K562 (cell line): ENCODE data around the gene BCAN. TPM values are rescaled to one million over a fixed set of nuclear protein-coding genes. Genes with fewer than 3 reads are reported as not detected.

Source experiments
- ARID3A ChIP-seq: IDR thresholded peaks from 2 replicates; pipeline ENCODE4 v1.6.1; 2012; ENCODE audit warnings: low read depth, low read length, improper control_type of control experiment, borderline replicate concordance
- C11orf30 ChIP-seq: fragments of 450-650 bp; IDR thresholded peaks from 2 replicates; pipeline ENCODE4 v1.6.1; 2016; ENCODE audit warnings: low read depth, mild to moderate bottlenecking
- CGGBP1 ChIP-seq: fragments of 250-450 bp; sonication (Bioruptor Pico); IDR thresholded peaks from 2 replicates; pipeline ENCODE4 v1.9.0; 2021; ENCODE audit warnings: mild to moderate bottlenecking
- EP400 ChIP-seq: fragments of 450-650 bp; IDR thresholded peaks from 2 replicates; pipeline ENCODE4 v1.6.1; 2017; ENCODE audit warnings: antibody characterized with exemption, mild to moderate bottlenecking, moderate library complexity
- ESRRA ChIP-seq: fragments of 450-650 bp; IDR thresholded peaks from 2 replicates; pipeline ENCODE4 v1.6.1; 2014; ENCODE audit warnings: low read depth, mild to moderate bottlenecking, moderate library complexity, borderline replicate concordance
- FOXJ3 ChIP-seq: sonication (generic); formaldehyde crosslinking; IDR thresholded peaks from 2 replicates; pipeline ENCODE4 v1.4.0; 2020; ENCODE audit warnings: mild to moderate bottlenecking, missing genetic modification reagents
- KAT7 ChIP-seq: sonication (generic); formaldehyde crosslinking; IDR thresholded peaks from 2 replicates; pipeline ENCODE4 v1.8.0; 2022; ENCODE audit warnings: missing genetic modification reagents, mild to moderate bottlenecking, borderline replicate concordance
- MXI1 ChIP-seq: IDR thresholded peaks from 2 replicates; pipeline ENCODE4 v1.6.1; 2011; ENCODE audit warnings: low read depth, mild to moderate bottlenecking, improper control_type of control experiment, low read length
- NR1H2 ChIP-seq: sonication (generic); formaldehyde crosslinking; IDR thresholded peaks from 2 replicates; pipeline ENCODE4 v1.4.0; 2020; ENCODE audit warnings: mild to moderate bottlenecking, missing genetic modification reagents
- PCBP2 ChIP-seq: fragments of 200-400 bp; formaldehyde crosslinking; IDR thresholded peaks from 2 replicates; pipeline ENCODE4 v1.6.1; 2018; ENCODE audit warnings: low read length, low read depth, mild to moderate bottlenecking, moderate library complexity; ENCODE audit not compliant: poor library complexity, severe bottlenecking
- REST ChIP-seq, 2 experiments: fragments of 450-650 bp; formaldehyde crosslinking in 1 of 2; IDR thresholded peaks; 2 replicates each; pipeline versions ENCODE4 v1.4.0 to v1.6.1; 2014 to 2020; ENCODE audit warnings: mild to moderate bottlenecking in 2 of 2, borderline replicate concordance in 1 of 2, low read depth in 1 of 2
- SETDB1 ChIP-seq: IDR thresholded peaks from one replicate; pipeline ENCODE4 v1.6.1; 2012; ENCODE audit warnings: low read length, control low read depth, inconsistent platforms
- SNIP1 ChIP-seq: fragments of 450-650 bp; IDR thresholded peaks from 2 replicates; pipeline ENCODE4 v1.7.1; 2017; ENCODE audit warnings: low read depth, mild to moderate bottlenecking
- TCF7L2 ChIP-seq: fragments of 150-350 bp; IDR thresholded peaks from 2 replicates; pipeline ENCODE4 v1.6.1; 2016; ENCODE audit warnings: low read depth, mild to moderate bottlenecking, low read length, moderate library complexity
- YBX1 ChIP-seq: fragments of 450-650 bp; IDR thresholded peaks from 2 replicates; pipeline ENCODE4 v1.7.1; 2016; ENCODE audit warnings: mild to moderate bottlenecking
- polyA plus RNA-seq, 8 experiments: library from polyadenylated mRNA; depleted of rRNA in 4 of 8; stranded (reverse) in 5 of 8; unstranded in 3 of 8; fragments of >200 nt; fragmentation: Nextera tagmentation in 2 of 8; fragmentation: Illumina TruSeq in 1 of 8; extraction: Ambion mirVana in 2 of 8; extraction: Trizol in 1 of 8; gene quantifications; 2 replicates each; pipeline versions ENCODE4 v1.2.1 to v1.2.3, GENCODE V29; 2011 to 2014; ENCODE audit warnings: inconsistent platforms in 1 of 8, missing spikeins in 1 of 8
- total RNA-seq, 7 experiments: library from RNA; depleted of rRNA in 6 of 7; stranded (reverse); fragments of >200 nt in 6 of 7; fragmentation: Illumina TruSeq in 2 of 7; extraction: Trizol in 2 of 7; gene quantifications; 2 replicates each; pipeline versions ENCODE4 v1.2.1 to v1.2.3, GENCODE V29; 2011 to 2021; ENCODE audit warnings: low replicate concordance in 1 of 7
- TF ChIP-seq, protein P1 (sequence below): fragments of 450-650 bp; conservative IDR thresholded peaks from 2 replicates; pipeline ENCODE4 v1.6.1; 2016; ENCODE audit warnings: missing genetic modification characterization, low read depth, mild to moderate bottlenecking, missing compliant biosample characterization, moderate library complexity

BCAN gene
- total and polyA plus RNA-seq, 9 of the 15 experiments (the other 6 are each of a cell fraction or from before 2014, with no cell fraction given): 0.04 to 0.33 (median 0.14) TPM; not detected in 5

DNA sequence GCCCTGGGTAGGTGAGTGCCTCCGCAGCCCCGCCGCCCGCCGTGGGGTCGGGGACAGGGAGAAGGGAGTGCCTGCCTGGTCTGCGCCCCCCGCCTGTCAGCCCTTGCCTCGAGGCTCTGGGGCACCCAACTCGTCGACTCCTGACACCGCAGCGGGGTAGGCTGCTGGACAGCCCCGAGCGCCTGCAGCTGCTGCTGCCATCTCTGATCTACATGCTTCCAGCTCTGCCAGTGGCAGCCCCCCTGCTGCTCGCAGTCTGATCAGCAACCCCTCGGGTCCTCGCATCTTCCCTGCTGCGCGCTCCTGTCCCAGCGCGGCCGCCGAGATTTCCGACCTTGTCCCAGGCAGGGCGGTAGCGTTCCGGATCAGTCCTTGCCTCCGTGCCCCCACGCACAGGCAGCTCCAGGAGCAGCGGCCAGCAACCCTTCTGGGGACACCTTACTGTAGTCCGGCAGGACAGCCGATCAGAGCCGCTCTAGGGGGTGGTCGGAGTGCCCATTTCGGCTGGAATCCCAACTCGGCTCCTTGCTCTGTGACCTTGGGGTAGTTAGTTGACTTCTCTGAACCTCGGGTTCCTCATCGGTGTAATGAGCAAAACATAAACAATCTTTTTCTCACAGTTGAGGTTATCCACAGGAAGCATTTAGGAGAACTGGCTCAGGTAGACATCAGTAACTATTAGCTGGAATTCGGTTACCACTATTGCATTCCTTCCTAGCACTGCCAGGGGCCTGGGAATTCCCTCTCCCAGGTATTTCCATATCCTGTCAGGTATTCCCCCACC, 540 bp downstream of the BCAN start (continued):
- TF ChIP-seq CGGBP1 (no peak), ESRRA (no peak), C11orf30 (no peak), PCBP2 (no peak), SETDB1 (no peak), YBX1 (no peak), REST (IDR thresholded peaks at IDR 0.05; ENCODE audit: borderline replicate concordance) (no peak), REST (CRISPR knock-in tag; IDR thresholded peaks at IDR 0.05; ENCODE audit: low read depth) (no peak), EP400 (no peak), FOXJ3 (CRISPR knock-in tag) (no peak), TCF7L2 (no peak), NR1H2 (CRISPR knock-in tag) (no peak), ARID3A (no peak), SNIP1 (no peak), MXI1 (no peak), KAT7 (CRISPR knock-in tag) (no peak)
- TF ChIP-seq, protein P1, sequence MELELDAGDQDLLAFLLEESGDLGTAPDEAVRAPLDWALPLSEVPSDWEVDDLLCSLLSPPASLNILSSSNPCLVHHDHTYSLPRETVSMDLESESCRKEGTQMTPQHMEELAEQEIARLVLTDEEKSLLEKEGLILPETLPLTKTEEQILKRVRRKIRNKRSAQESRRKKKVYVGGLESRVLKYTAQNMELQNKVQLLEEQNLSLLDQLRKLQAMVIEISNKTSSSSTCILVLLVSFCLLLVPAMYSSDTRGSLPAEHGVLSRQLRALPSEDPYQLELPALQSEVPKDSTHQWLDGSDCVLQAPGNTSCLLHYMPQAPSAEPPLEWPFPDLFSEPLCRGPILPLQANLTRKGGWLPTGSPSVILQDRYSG (tag): no peak
